RPMI7951 (cell line): ENCODE measurements around the gene MARCO. TPM values are rescaled to one million over a fixed set of nuclear protein-coding genes. Genes with fewer than 3 reads are reported as not detected.
A peak's percentile ranks its signal among the peaks of the same experiment; 100 is the strongest.
"Not testable (repeated sequence)": the region's sequence is repeated elsewhere in the genome, so short reads cannot be mapped to it uniquely, and the experiment has no call there.

Experiments used
- DNase-seq: peaks from one replicate; pipeline ENCODE4 v3.0.0-alpha.2; 2012; ENCODE audit warnings: low read depth
- total RNA-seq: library from RNA; depleted of rRNA; stranded (reverse); fragments of >200 nt; shearing (Covaris generic); gene quantifications from 2 replicates; pipeline ENCODE4 v1.2.3, GENCODE V29; 2014

Gene MARCO
- total RNA-seq, 1 experiment from 2014 or later, result not detected

DNA sequence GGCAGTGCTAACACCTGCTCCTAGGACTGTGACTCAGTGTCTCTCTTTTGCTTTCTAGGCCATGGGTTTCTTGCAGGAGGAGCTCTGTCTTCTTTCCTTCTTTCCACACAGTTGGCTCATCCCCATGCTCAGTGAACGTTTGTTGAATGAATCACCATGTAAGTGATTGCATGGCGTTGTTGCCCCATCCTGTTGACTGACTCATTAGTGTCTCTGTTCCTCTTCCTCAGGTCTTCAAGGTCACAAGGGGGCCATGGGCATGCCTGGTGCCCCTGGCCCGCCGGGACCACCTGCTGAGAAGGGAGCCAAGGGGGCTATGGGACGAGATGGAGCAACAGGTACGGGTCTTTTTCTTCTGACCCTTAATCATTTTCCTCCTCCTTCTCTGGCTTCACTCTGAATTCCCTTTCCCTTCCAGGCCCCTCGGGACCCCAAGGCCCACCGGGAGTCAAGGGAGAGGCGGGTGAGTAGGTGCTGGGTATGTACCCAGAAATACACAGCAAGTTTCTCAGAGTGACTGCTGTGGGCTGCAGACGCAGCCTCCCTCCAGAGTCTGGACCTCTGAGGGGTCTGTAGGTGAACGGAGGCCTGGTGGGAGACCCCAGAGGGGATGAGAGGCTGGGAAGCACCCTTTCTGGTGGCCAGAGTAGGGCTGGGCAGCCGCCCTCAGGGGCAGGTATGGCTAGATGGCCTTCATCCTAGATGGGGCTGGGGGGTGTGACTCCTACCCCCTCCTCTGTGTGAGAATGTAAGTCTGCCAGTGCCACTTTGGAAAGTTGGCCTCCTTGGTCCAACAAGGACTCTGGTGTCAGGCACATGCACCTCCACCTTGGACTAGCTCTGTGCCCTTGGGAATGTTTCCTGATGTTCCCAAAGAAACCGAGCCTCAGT is 32.4 kb downstream of the MARCO start:
- peak; percentile 33 for DNase-seq

DNA sequence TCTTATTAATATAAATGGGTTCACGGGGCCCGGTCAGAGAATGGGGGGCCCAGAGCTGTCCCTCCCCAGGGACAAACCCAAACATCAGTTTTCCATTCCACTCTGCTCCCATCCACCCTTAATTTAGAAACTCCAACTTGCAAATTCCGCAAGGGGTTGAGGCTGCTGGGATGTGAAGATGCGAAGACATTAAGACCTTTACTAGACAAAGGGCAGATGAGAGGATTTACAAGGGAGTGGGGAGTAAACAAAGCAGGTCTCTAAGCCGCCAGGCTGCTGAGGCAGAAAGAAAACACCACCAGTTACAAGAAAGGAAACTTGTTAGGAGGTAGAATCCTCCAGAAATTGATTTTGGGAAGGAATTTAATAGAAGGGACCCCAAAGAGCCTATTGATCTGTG is 33.1 kb downstream of the MARCO start:
- DNase-seq, result no peak

- no peak for DNase-seq
Measured at GRCh38 chr2:118978064-118978463, 36.1 kb downstream of the MARCO start.

DNA sequence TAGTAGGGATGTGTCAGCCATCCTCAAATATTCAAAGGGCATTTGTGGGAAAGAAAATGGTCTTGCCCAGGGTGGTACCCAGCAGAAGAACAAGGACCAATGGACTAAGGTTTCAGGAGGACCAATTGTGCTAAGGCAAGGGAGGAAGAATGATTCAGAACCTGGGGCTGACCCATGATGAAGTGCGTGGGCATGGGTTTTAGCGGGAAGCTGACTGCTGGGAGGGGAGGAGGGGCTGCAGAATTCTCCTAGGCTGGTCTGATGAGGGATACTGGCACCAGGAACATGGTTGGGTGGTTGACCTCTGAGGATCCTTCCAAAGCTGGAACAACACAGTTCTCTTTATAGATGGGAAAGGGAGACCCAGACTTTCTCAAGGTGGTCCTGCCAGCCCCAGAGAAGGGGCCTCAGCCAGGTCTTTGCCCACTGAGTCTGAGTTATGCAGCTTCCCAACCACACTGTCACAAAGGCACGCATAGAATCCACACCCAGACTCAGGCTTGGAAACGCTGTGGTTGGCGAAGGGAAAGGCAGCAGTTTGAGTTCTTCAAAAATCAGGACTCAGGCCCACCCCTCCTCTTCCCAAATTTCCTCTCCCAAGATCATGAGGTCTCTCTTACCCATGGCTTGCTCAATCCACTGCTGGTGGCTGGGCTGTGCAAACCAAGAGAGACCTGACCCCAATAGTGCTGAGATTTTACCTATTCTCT is 37.3 kb downstream of the MARCO start:
- DNase-seq, result no peak

DNA sequence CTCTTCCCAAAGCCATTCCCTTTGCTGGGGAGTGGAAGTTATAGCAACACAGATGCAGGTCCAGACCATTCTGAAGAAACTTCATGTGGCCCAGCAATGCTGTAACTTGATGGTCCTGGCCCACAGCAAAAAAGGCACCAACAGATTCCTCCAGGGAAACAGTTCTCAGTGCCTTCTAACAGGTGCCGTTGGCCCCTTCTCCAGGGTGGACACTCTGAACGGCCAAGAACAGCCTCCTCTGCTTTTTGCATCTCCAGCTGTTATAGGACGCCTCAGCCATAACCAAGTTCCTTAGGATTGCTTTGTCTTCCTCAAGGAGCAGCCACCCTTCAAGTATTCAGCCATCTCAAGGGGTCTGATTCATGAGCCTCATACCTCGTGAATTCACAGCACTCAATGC is 38.0 kb downstream of the MARCO start:
- no peak for DNase-seq

DNA sequence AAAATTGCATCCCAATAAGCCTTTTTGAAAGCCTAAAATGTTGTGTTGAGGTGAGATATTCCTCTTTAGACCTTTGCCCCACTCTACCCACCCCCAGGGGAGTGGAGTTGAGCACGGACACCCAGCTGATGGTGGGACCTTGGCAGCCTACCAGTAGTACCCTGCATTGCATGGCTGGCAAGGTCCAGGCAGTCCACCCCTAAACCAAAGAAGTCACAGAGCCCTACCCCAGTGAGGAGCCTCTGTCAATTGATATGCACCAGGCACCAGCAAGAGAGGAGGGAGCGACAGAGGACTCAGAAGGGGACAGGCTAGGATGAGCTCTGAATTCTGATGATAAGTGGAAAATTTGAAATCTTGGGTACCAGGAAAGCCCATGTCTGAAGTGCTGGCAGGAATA is 38.6 kb downstream of the MARCO start:
- no peak for DNase-seq

DNA sequence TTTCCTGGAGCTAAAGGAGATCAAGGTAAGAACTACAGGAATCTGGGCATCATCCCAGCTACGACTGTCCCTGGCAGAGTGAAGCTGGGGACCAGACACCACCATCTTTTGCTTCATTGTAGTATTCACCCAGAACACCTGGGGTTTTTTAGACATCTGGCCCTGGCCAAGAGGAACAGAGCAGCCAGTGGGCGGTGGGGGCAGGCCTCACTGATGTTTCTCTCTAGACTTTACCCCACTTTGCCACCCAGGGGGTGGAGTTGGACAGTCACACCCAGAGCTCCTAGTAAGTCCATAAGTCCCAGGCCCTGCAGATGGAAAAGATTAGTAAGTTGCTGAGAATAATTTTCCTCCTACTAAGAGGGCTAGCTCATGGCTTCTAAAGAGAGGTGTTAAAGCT is 39.6 kb downstream of the MARCO start:
- DNase-seq, result no peak

DNA sequence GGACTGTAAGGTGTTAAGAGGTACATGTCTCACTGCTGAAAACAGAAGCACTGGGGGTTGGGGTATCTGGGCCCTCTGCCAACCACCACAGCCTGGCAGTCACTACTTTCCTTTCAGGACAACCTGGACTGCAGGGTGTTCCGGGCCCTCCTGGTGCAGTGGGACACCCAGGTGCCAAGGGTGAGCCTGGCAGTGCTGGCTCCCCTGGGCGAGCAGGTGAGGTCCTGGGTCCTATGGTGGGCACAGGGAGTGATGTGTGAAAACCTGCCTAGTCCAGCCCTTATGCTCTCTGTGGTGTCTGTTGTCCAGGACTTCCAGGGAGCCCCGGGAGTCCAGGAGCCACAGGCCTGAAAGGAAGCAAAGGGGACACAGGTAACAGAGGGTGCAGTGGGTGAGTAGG is 40.0 kb downstream of the MARCO start:
- no peak for DNase-seq

- DNase-seq, result no peak
Measured at GRCh38 chr2:118983133-118983532, 41.1 kb downstream of the MARCO start.

DNA sequence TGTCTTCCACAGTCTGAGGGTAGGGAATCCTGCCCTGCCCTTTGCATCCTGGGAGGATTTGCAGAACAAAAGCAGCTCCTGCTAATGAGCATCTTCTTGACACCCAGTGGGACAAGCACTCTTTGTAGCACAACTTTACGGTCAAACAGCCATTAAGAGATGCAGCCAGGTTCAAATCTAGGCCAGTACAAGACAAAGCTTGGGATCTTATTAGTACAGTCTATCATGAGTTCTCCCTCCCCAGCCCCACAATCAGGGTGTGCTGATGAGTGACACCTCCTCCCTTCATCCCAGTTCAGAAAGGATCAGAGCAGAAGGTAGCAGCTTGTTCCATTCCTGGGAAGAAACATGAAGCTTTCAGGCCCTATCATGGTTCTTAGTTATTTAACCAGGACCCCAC is 41.9 kb downstream of the MARCO start:
- no peak for DNase-seq

- no peak for DNase-seq
Measured at GRCh38 chr2:118986738-118987137, 44.7 kb downstream of the MARCO start.

GRCh38 chr2:118987886-118988285 is 45.9 kb downstream of the MARCO start:
- DNase-seq, result no peak

GRCh38 chr2:118988706-118989105 is 46.7 kb downstream of the MARCO start:
- DNase-seq, result no peak

GRCh38 chr2:118989481-118989880 is 47.5 kb downstream of the MARCO start:
- DNase-seq, result no peak

- no peak for DNase-seq
Measured at GRCh38 chr2:118990757-118991545, 49.0 kb downstream of the MARCO start.

DNA sequence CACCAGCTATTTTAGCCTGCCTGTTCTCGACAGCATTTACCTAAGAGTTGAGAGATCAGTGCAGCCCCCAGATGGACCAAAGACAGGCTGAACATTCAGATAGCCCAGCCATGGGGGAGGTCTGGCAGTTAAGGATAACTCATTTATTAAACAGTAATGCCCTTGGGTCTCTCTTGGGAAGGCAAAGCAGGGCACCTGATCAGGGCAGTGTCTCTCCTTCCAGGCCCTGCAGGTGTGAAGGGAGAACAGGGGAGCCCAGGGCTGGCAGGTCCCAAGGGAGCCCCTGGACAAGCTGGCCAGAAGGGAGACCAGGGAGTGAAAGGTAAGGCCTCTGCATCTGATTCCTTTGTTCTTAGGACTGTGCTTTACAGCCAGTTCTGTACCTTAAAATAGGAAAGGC is 49.6 kb downstream of the MARCO start:
- DNase-seq, result no peak

- DNase-seq, result peak; percentile 72
Measured at GRCh38 chr2:118992740-118993391, 50.9 kb downstream of the MARCO start.

DNA sequence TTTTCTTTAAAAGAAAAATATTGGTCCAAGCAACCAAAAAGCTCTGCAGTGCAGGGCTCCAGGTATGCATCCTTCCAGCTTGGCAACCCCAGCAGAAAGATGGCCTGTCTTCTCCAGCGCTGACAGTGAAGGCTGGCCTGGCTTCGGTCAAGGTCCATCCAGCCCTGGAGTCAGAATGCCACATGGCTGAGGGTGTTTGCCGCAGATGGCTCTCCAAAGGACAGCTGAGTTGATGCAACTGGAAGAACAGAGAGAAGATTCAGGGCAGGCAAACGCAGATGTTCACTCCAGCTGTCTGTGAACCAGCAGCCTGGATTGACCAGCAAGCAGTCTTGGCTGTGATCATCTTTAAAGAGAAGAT is 51.4 kb downstream of the MARCO start:
- DNase-seq, result no peak

DNA sequence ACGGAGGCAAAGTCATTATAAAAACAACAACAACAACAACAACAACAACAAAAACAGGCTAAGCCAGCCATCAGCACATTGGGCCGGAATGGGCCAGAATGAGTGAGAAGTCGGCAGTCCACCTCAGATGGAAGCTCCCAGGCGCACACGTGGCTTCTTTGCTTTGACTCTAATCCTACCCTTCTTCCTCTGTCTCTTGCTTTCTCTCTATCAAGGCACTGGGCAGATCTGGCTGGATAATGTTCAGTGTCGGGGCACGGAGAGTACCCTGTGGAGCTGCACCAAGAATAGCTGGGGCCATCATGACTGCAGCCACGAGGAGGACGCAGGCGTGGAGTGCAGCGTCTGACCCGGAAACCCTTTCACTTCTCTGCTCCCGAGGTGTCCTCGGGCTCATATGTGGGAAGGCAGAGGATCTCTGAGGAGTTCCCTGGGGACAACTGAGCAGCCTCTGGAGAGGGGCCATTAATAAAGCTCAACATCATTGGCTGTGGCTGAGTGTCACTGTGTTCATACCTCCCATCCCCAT is 52.2 kb downstream of the MARCO start:
- no peak for DNase-seq

DNA sequence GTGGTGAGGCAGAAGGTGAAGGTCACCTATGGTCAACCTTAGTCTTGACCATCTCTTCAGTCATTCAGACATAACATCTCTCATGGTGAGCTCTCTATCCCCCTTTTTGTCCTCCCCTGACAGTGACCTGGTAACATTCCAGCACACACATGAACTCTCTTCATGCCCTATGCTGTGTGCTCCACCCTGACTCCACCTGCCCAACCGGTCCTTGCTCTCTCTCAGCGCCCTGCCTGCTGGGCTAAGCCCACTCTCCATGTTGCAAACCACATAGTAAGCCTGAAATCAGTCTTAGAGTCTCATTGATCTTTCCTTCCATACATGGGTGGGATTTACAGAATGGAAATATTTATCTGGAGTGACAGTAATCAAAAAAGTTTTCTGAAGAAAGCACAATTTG is 52.8 kb downstream of the MARCO start:
- DNase-seq, result no peak

DNA sequence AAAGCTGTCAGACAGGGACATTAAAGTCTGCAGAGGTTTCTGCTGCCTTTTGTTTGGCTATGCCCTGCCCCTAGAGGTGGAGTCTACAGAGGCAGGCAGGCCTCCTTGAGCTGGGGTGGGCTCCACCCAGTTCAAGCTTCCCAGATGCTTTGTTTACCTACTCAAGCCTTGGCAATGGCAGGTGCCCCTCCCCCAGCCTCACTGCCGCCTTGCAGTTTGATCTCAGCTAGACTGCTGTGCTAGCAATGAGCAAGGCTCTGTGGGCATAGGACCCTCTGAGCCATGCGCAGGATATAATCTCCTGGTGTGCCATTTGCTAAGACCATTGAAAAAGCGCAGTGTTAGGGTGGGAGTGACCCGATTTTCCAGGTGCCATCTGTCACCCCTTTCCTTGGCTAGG is 61.9 kb downstream of the MARCO start:
- DNase-seq, result not testable (repeated sequence)

DNA sequence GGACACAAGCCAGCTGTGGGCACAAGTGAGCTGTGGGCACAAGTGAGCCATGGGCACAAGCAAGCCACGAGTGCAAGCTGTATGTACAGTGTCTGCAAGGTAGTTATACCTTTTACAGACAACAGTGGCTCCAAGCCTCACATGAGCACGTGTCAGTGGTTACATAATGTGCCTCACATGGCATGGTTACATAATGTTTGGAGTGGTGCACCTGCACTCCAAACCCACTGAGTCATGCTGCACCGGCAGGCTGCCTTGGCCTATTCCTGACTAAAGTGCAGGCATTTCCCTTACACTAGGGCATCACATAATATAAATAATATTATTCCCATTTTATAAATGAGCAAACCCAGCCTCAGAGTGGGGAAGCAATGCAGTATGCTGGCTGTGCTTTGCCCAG is 62.6 kb downstream of the MARCO start:
- no peak for DNase-seq
